Progenitor cell of endocrine pancreas (in vitro differentiated cells): ENCODE data around the gene DHRS2. TPM values are rescaled to one million over a fixed set of nuclear protein-coding genes. Genes with fewer than 3 reads are reported as not detected.

Source experiments
- DNase-seq: peaks from one replicate; pipeline ENCODE4 v3.0.0; 2021; ENCODE audit warnings: low spot score; ENCODE audit not compliant: unreplicated experiment
- H3K27ac Mint-ChIP-seq: 2 replicates; pipeline ENCODE4 v1.8.0; 2021; ENCODE audit warnings: mild to moderate bottlenecking, moderate library complexity, mixed read lengths
- H3K27me3 Mint-ChIP-seq: 2 replicates; pipeline ENCODE4 v1.8.0; 2021; ENCODE audit warnings: mixed read lengths
- H3K36me3 Mint-ChIP-seq: 2 replicates; pipeline ENCODE4 v1.8.0; 2022; ENCODE audit warnings: mixed read lengths; ENCODE audit not compliant: insufficient read depth
- H3K4me1 Mint-ChIP-seq: 2 replicates; pipeline ENCODE4 v1.8.0; 2021; ENCODE audit warnings: low read depth, mixed read lengths
- H3K4me3 Mint-ChIP-seq: 2 replicates; pipeline ENCODE4 v1.8.0; 2021; ENCODE audit warnings: low read depth, mild to moderate bottlenecking, moderate library complexity, mixed read lengths
- H3K9me3 Mint-ChIP-seq: 2 replicates; pipeline ENCODE4 v1.8.0; 2021; ENCODE audit warnings: low read depth, mixed read lengths
- CTCF ChIP-seq: fragments of 200-600 bp; sonication (generic); IDR thresholded peaks from one replicate; pipeline ENCODE4 v1.5.0; 2021; ENCODE audit warnings: antibody characterized with exemption, mild to moderate bottlenecking; ENCODE audit not compliant: unreplicated experiment
- total RNA-seq: library from RNA; stranded (reverse); gene quantifications from 2 replicates; pipeline ENCODE4 v1.2.1, GENCODE V29; 2021

The DHRS2 gene
- total RNA-seq, 1 donor from 2014 or later = 0.77 TPM

GRCh38 chr14:23639891-23640523 is 3.8 kb downstream of the DHRS2 start:
- no peaks in the 10 kb centered on the region for H3K36me3 Mint-ChIP-seq
- H3K9me3 Mint-ChIP-seq = peaks cover 4% of the 10 kb centered on the region
- H3K27ac Mint-ChIP-seq = no peak overlapping the region
- H3K27me3 Mint-ChIP-seq = no peaks in the 10 kb centered on the region
- H3K4me3 Mint-ChIP-seq = no peak overlapping the region
- no peaks in the 10 kb centered on the region for H3K4me1 Mint-ChIP-seq
- no peak for DNase-seq
- TF ChIP-seq CTCF = no peak

GRCh38 chr14:23640524-23641141 is 4.5 kb downstream of the DHRS2 start:
- no peak for DNase-seq
- Mint-ChIP-seq H3K4me1 (no peaks in the 10 kb centered on the region), H3K4me3 (no peak overlapping the region), H3K36me3 (no peaks in the 10 kb centered on the region), H3K9me3 (peaks cover 4% of the 10 kb centered on the region), H3K27ac (no peak overlapping the region), H3K27me3 (no peaks in the 10 kb centered on the region)
- TF ChIP-seq CTCF = no peak

- H3K27ac Mint-ChIP-seq = no peak overlapping the region
- no peaks in the 10 kb centered on the region for H3K4me1 Mint-ChIP-seq
- H3K27me3 Mint-ChIP-seq = no peaks in the 10 kb centered on the region
- no peak for DNase-seq
- H3K9me3 Mint-ChIP-seq = peaks cover 4% of the 10 kb centered on the region
- no peak overlapping the region for H3K4me3 Mint-ChIP-seq
- H3K36me3 Mint-ChIP-seq = no peaks in the 10 kb centered on the region
- TF ChIP-seq CTCF = no peak
Observed at GRCh38 chr14:23641180-23641914, 5.2 kb downstream of the DHRS2 start.

GRCh38 chr14:23641915-23642588 is 5.9 kb downstream of the DHRS2 start:
- no peak for DNase-seq
- Mint-ChIP-seq H3K4me3 (no peak overlapping the region), H3K4me1 (no peaks in the 10 kb centered on the region), H3K27ac (no peak overlapping the region), H3K27me3 (no peaks in the 10 kb centered on the region), H3K36me3 (no peaks in the 10 kb centered on the region), H3K9me3 (peaks cover 2% of the 10 kb centered on the region)
- TF ChIP-seq CTCF = no peak

- peaks cover 3% of the 10 kb centered on the region for H3K9me3 Mint-ChIP-seq
- H3K4me3 Mint-ChIP-seq = no peak overlapping the region
- H3K36me3 Mint-ChIP-seq = no peaks in the 10 kb centered on the region
- no peak for TF ChIP-seq CTCF
- no peak for DNase-seq
- no peak overlapping the region for H3K27ac Mint-ChIP-seq
- H3K4me1 Mint-ChIP-seq = no peaks in the 10 kb centered on the region
- no peaks in the 10 kb centered on the region for H3K27me3 Mint-ChIP-seq
Observed at GRCh38 chr14:23643533-23644194, 7.5 kb downstream of the DHRS2 start.
